Measurements from ENCODE around the gene SPATA25.
A peak's percentile ranks its signal among the peaks of the same experiment; 100 is the strongest.
"Not testable (repeated sequence)": the region's sequence is repeated elsewhere in the genome, so short reads cannot be mapped to it uniquely, and the experiment has no call there.

Gene SPATA25

GRCh38 chr20:45913116-45913515 lies 25.7 kb upstream of the SPATA25 start:
- no peak for DNase-seq

DNA sequence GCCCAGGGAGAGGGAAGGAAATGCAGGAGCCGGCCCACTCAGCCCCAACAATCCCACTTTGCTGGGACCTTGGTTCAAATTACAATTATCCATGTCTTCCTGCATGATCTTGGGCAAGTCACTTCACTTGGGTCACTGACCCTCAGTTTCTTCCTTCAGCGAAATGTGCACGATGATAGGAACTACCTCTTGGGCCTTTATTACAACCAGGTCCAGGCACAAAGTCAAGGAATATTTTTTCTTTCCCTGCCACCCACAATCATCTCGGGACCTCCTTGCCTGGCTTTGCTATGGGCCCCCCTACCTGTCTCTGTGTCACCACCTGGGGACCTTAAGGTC lies 24.9 kb upstream of the SPATA25 start:
- no peak for DNase-seq

- DNase-seq: peak; percentile 26
These were observed 24.3 kb upstream of the SPATA25 start, which contains the start of gene PLTP for GRCh38 chr20:45911486-45912343. PLTP (minus strand) TSS chr20:45912155; CDS start chr20:45911452, 703 bp downstream.

GRCh38 chr20:45910670-45911485 lies 23.5 kb upstream of the SPATA25 start:
- DNase-seq: peak; percentile 97

DNA sequence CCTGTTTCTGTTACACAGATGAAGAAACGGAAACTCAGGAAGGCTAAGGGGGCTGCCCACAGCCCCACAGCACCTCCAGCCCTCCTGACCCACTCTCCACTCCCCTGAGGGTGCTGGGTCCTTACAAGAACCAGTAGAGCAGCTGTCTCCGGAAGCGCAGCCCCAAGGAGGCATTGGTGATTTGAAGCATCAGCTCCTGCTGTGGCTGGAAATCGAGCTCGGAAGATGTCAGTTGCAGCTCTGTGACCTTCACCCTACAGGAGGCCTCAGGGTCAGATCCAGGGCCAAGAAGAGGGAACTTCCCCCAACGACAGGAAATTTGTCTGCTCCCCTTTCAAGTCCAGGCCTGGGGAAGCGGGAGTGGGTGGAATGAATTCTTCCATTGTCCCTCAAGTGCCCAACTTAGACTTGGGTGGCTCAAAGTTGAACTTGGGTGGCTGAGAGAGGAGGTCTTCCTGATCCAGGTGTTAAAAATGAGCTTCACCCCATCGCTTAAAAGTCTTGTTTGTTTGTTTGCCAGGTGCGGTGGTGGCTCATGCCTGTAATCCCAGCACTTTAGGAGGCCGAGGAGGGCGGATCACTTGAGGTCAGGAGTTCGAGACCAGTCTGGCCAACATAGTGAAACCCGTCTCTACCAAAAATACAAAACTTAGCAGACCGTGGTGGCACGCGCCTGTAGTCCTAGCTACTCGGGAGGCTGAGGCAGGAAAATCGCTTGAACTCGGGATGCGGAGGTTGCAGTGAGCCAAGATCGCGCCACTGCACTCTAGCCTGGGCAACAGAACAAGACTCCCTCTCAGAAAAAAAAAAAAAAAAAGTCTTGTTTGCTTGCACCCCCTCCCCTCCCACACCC lies 22.6 kb upstream of the SPATA25 start:
- DNase-seq: no peak

- no peak for DNase-seq
These were observed 21.9 kb upstream of the SPATA25 start for GRCh38 chr20:45909336-45909808.

GRCh38 chr20:45908084-45908483 lies 20.7 kb upstream of the SPATA25 start:
- no peak for DNase-seq

DNA sequence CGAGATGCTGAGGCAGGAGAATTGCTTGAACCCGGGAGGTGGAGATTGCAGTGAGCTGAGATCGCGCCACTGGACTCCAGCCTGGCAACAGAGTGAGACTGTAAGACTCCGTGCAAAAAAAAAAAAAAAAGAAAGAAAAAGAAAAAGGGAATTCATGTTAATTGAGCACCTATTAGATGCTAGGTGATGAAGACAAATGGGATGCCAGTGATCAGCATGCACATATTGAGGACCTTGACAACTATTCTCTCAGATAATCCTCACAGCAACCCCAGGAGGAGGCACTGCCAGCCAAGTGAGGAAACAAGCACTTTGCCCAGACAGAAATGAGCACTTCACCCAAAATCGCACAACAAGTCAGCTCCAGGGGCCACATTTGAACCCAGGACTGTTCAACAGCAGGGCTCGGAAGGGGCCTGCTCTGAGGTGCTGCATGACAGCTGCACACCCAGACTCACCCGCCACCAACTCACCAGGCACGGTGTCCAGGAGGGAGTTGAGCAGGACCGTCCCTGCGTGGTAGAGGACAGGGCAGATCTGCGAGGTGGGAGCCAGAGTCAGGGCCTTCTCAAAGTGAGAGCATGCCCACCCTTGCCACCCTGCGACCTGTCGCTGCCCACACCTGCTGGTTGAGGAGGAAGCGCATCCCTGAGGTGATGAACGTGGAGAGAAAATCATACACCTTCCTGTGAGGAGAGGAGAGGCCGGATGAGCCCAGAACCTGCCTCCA lies 20.0 kb upstream of the SPATA25 start:
- DNase-seq: no peak

DNA sequence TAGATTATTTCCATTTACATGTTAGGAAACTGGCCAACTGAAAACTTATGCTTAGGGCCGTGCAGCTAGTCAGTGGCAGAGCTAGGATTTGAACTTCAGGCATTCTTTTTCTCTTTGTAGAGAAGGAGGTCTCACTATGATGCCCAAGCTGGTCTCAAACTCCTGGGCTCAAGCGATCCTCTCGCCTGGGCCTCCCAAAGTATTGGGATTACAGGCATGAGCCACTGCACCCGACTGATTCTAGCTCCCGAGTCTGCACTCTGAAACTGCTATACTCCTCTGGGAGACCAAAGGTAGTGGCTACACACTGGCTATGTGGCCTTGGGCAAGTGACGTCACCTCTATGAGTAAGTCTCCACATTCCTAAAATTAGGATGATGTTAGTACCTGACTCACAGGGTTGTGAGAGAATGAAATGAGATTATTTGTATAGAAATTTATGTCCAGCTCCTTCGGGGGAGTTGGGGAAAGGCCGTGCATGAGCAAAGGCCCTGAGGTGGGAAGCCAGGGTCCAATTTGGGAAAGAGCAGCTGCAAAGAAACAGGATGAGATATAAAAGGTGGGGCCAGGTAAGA lies 18.2 kb upstream of the SPATA25 start:
- DNase-seq: no peak

DNA sequence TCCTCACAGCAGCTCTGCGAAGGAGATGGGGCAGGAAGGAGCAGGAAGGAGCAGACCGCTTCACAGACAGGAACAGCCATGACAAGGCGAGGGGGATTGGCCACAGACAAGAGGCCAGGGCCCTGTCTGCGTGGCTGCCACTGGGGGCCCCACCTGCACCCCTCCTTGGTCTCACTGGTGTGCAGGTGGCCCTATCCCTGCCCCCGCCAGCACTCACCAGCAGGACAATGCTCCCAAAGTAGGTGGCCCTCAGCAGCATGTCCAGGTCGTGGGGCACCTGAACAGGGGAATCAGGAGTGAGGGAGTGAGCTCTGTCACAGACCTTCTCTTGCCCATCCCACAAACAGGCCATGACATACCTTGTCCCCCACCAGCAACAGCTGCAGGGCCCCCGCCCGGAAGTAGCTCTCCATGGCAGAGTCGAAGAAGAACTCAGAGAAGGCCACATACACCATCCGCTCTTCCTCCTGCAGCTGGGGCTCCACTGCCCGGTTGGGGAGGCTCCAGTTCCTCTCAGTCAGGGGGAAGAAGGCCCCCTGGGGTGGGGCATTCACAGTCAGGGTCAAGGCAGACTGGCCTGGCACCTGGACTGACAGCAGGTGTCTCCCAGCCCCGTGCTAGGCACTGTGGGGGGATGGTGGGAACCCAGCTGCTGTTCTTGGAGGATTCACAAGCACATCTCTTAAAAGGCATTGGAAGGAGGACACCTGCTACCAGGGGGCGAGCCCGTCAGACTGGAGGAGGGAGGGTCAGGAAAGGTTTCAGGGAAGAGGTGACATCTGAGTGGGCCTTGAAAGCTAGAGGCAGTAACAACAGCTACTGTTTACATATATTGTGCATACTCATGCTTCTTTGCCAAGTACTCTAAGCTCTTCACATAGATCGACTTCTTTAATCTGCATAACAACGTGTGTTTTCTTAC lies 17.4 kb upstream of the SPATA25 start:
- no peak for DNase-seq

- DNase-seq: no peak
These were observed 14.8 kb upstream of the SPATA25 start for GRCh38 chr20:45902199-45902701.

GRCh38 chr20:45901332-45901731 lies 13.9 kb upstream of the SPATA25 start:
- DNase-seq: not testable (repeated sequence)

DNA sequence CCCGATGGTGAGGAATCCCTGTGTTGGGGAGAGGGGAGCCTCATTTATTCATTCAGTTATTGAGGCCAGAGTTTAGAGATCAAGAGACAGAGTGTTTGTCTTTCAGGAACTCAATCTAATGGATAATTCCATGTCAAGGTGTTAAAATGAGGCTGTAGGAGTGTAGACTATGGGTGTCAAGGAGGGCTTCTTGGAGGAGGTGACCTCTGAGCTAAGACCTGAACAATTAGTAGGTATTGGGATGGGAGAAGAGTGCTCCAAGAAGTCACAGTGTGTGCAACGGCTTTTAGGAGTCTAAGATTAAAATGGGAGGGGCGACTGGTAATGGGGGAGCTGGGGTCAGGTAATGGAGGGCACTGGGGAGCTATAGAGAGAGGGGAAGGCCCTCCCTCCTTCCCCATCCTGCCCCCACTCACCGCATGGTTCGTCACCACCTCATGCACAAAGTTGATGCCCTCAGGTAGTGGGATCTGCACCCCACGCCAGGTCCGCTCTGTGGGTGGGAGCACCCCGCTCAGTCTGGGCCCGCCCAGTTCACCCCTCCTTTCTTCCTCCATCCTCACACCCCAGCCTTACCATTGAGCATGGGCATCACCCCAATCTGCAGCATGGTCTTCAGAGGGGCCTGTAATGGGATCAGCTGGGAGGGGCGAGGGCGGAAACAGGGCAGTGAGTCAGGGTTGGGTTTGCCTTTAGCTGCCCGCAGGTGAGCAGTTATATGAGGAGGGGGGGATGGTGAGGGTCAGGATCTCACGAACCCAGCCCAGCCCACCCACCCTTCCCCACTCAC lies 11.8 kb upstream of the SPATA25 start:
- no peak for DNase-seq

GRCh38 chr20:45898285-45898684 lies 10.9 kb upstream of the SPATA25 start:
- DNase-seq: no peak

DNA sequence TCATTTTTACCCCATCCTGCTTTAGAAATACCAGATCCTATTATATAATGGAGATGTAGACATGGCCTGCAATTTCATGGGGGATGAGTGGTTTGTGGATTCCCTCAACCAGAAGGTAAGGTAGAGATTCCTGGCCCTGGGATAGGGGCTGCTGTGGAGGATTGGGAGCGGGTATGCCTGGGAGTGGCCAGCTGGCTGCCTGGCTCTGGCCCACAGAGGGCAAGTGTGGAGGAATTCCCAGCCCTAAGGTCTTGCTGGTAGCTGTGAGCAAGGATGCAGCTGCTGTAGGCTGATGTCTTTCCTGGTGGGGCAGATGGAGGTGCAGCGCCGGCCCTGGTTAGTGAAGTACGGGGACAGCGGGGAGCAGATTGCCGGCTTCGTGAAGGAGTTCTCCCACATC lies 10.3 kb upstream of the SPATA25 start:
- no peak for DNase-seq

GRCh38 chr20:45897289-45897688 lies 9.9 kb upstream of the SPATA25 start:
- DNase-seq: no peak

DNA sequence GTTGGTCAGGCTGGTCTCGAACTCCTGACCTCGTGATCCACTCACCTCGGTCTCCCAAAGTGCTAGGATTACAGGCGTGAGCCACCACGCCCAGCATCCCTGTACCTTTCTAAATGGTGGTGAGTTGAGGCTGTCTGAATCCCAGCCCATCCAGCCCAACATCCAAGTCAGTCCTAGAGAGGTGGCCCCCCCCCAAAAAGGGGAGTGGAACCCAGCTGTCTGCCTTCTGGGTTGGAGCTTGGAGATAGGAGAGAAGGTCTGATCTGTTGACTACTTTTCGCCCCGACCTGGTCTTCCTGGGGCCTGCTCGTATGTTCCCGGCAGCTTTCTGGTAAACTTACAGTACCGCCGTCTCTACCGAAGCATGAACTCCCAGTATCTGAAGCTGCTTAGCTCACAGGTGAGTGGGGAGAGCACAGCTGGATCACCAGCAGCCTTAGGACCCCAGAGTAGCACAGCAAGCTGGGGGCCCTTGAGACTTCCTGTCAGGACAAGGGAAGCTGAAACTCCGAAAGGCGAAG lies 9.3 kb upstream of the SPATA25 start:
- no peak for DNase-seq

- no peak for DNase-seq
These were observed 7.4 kb upstream of the SPATA25 start for GRCh38 chr20:45894797-45895196.

- no peak for DNase-seq
These were observed 6.4 kb upstream of the SPATA25 start for GRCh38 chr20:45893831-45894230.
